Trophoblast cell (in vitro differentiated cells and primary cell): Measurements from ENCODE around the gene ALK.

Experiments
- DNase-seq, 2 donors: peaks; one replicate each; pipeline ENCODE4 v3.0.0-alpha.2; 2016
- H2AFZ ChIP-seq: 2 replicates; pipeline ENCODE4 v1.6.1; 2013; ENCODE audit warnings: low read length, moderate library complexity, mild to moderate bottlenecking; ENCODE audit not compliant: insufficient read depth, poor library complexity
- H2AK5ac ChIP-seq: 2 replicates; pipeline ENCODE4 v1.6.1; 2013; ENCODE audit warnings: mild to moderate bottlenecking, low read length
- H2BK120ac ChIP-seq: 2 replicates; pipeline ENCODE4 v1.6.1; 2013; ENCODE audit warnings: low read length, mild to moderate bottlenecking, moderate library complexity; ENCODE audit not compliant: insufficient read depth, poor library complexity
- H2BK12ac ChIP-seq: 2 replicates; pipeline ENCODE4 v1.6.1; 2013; ENCODE audit warnings: mild to moderate bottlenecking, low read length, moderate library complexity
- H2BK5ac ChIP-seq: 2 replicates; pipeline ENCODE4 v1.6.1; 2013; ENCODE audit warnings: low read length, low read depth, moderate library complexity, mild to moderate bottlenecking; ENCODE audit not compliant: poor library complexity
- H3K14ac ChIP-seq: 2 replicates; pipeline ENCODE4 v1.6.1; 2013; ENCODE audit warnings: mild to moderate bottlenecking, low read length
- H3K18ac ChIP-seq: 2 replicates; pipeline ENCODE4 v1.6.1; 2013; ENCODE audit warnings: mild to moderate bottlenecking, low read length
- H3K23ac ChIP-seq: 2 replicates; pipeline ENCODE4 v1.6.1; 2013; ENCODE audit warnings: low read length
- H3K27ac ChIP-seq: 2 replicates; pipeline ENCODE4 v1.5.1; 2013; ENCODE audit warnings: low read depth, mild to moderate bottlenecking, inconsistent platforms, low read length, moderate library complexity
- H3K27me3 ChIP-seq: 2 replicates; pipeline ENCODE4 v1.6.1; 2013; ENCODE audit warnings: inconsistent platforms, mild to moderate bottlenecking, low read length, moderate library complexity; ENCODE audit not compliant: insufficient read depth
- H3K36me3 ChIP-seq, 2 experiments: 1 replicate in 1 of 2; 2 replicates in 1 of 2; pipeline ENCODE4 v1.6.1; 2013; ENCODE audit warnings: low read length in 2 of 2, mild to moderate bottlenecking in 2 of 2, moderate library complexity in 1 of 2; ENCODE audit not compliant: insufficient read depth in 2 of 2, control insufficient read depth in 1 of 2
- H3K4ac ChIP-seq: 2 replicates; pipeline ENCODE4 v1.6.1; 2013; ENCODE audit warnings: low read depth, mild to moderate bottlenecking, low read length, moderate library complexity
- H3K4me1 ChIP-seq, 2 experiments: 1 replicate in 1 of 2; 2 replicates in 1 of 2; pipeline ENCODE4 v1.6.1; 2013; ENCODE audit warnings: low read length in 2 of 2, mild to moderate bottlenecking in 2 of 2, moderate library complexity in 1 of 2; ENCODE audit not compliant: insufficient read depth in 2 of 2, control insufficient read depth in 1 of 2
- H3K4me2 ChIP-seq: 2 replicates; pipeline ENCODE4 v1.6.1; 2013; ENCODE audit warnings: inconsistent platforms, mild to moderate bottlenecking, low read length, moderate library complexity
- H3K4me3 ChIP-seq: 2 replicates; pipeline ENCODE4 v1.5.1; 2013; ENCODE audit warnings: mild to moderate bottlenecking, low read depth, low read length, inconsistent platforms
- H3K79me1 ChIP-seq: one replicate; pipeline ENCODE4 v1.6.1; 2013; ENCODE audit warnings: low read length
- H3K79me2 ChIP-seq: 2 replicates; pipeline ENCODE4 v1.6.1; 2013; ENCODE audit warnings: low read length, mild to moderate bottlenecking; ENCODE audit not compliant: control insufficient read depth, insufficient read depth, poor library complexity
- H3K9ac ChIP-seq: 2 replicates; pipeline ENCODE4 v1.6.1; 2013; ENCODE audit warnings: mild to moderate bottlenecking, low read length
- H3K9me3 ChIP-seq: 2 replicates; pipeline ENCODE4 v1.6.1; 2013; ENCODE audit warnings: low read depth, mild to moderate bottlenecking, control low read depth, inconsistent platforms, low read length; ENCODE audit not compliant: insufficient read depth
- H4K12ac ChIP-seq: 2 replicates; pipeline ENCODE4 v1.6.1; 2013; ENCODE audit warnings: low read depth, mild to moderate bottlenecking, low read length, moderate library complexity
- H4K8ac ChIP-seq: 2 replicates; pipeline ENCODE4 v1.6.1; 2013; ENCODE audit warnings: low read depth, mild to moderate bottlenecking, low read length, moderate library complexity
- H4K91ac ChIP-seq: one replicate; pipeline ENCODE4 v1.6.1; 2013; ENCODE audit warnings: low read depth, mild to moderate bottlenecking, low read length, moderate library complexity
- WGBS: extraction: QIAGEN DNeasy Blood & Tissue Kit; methylation state at CpG from one replicate; pipeline ENCODE4 v1.1.7; 2013; ENCODE audit warnings: missing lambda C conversion rate; ENCODE audit not compliant: insufficient read length, insufficient coverage; ENCODE audit errors: extremely low coverage; 5-methylcytosine and 5-hydroxymethylcytosine counted together

Gene ALK

GRCh38 chr2:29447513-29447912 is 473.9 kb downstream of the ALK start:
- Histone ChIP-seq H2BK5ac (no peak overlapping the region), H2BK12ac (no peak overlapping the region), H3K9me3 (no peaks in the 10 kb centered on the region), H3K14ac (no peak overlapping the region), H3K27ac (no peak overlapping the region), H2AK5ac (no peak overlapping the region), H3K4ac (no peak overlapping the region), H2AFZ (no peak overlapping the region), H3K4me1 (peaks cover 2 to 3% of the 10 kb centered on the region in 2 experiments), H3K9ac (no peak overlapping the region), H3K36me3 (no peaks in the 10 kb centered on the region), H3K4me3 (no peak overlapping the region), H4K8ac (no peak overlapping the region), H3K18ac (no peak overlapping the region), H3K27me3 (no peaks in the 10 kb centered on the region), H2BK120ac (no peak overlapping the region), H4K12ac (no peak overlapping the region), H3K4me2 (no peak overlapping the region), H3K23ac (no peak overlapping the region), H4K91ac (no peak overlapping the region), H3K79me2 (no peaks in the 10 kb centered on the region), H3K79me1 (no peaks in the 10 kb centered on the region)
- DNase-seq, result no peak
- WGBS, result no CpG with 5 or more reads among the region's 4 CpGs

GRCh38 chr2:29446847-29447246 is 474.5 kb downstream of the ALK start:
- Histone ChIP-seq H3K79me1 (no peaks in the 10 kb centered on the region), H3K27ac (no peak overlapping the region), H3K23ac (no peak overlapping the region), H2BK5ac (no peak overlapping the region), H3K79me2 (no peaks in the 10 kb centered on the region), H3K18ac (no peak overlapping the region), H4K8ac (no peak overlapping the region), H3K4ac (no peak overlapping the region), H3K9me3 (no peaks in the 10 kb centered on the region), H3K9ac (no peak overlapping the region), H2BK12ac (no peak overlapping the region), H3K4me1 (peaks cover 2 to 3% of the 10 kb centered on the region in 2 experiments), H3K36me3 (no peaks in the 10 kb centered on the region), H3K4me2 (no peak overlapping the region), H4K91ac (no peak overlapping the region), H3K14ac (no peak overlapping the region), H2AFZ (no peak overlapping the region), H2AK5ac (no peak overlapping the region), H3K4me3 (no peak overlapping the region), H4K12ac (no peak overlapping the region), H3K27me3 (no peaks in the 10 kb centered on the region), H2BK120ac (no peak overlapping the region)
- WGBS, result no CpG with 5 or more reads among the region's 4 CpGs
- no peak for DNase-seq

- no peak overlapping the region for H2BK5ac ChIP-seq
- no peak overlapping the region for H3K14ac ChIP-seq
- H4K12ac ChIP-seq, result no peak overlapping the region
- DNase-seq, result no peak
- H3K9me3 ChIP-seq, result peaks cover 3% of the 10 kb centered on the region
- no peak overlapping the region for H2AFZ ChIP-seq
- H3K9ac ChIP-seq, result no peak overlapping the region
- H3K4me1 ChIP-seq, result peaks cover 2 to 3% of the 10 kb centered on the region in 2 experiments
- H3K4me2 ChIP-seq, result no peak overlapping the region
- H4K8ac ChIP-seq, result no peak overlapping the region
- no peaks in the 10 kb centered on the region for H3K79me2 ChIP-seq
- no peak overlapping the region for H2AK5ac ChIP-seq
- H3K18ac ChIP-seq, result no peak overlapping the region
- H3K4me3 ChIP-seq, result no peak overlapping the region
- no peak overlapping the region for H3K23ac ChIP-seq
- H3K79me1 ChIP-seq, result no peaks in the 10 kb centered on the region
- H3K27ac ChIP-seq, result no peak overlapping the region
- WGBS, result no CpG with 5 or more reads among the region's 3 CpGs
- no peak overlapping the region for H2BK12ac ChIP-seq
- H3K36me3 ChIP-seq, result no peaks in the 10 kb centered on the region
- H3K4ac ChIP-seq, result no peak overlapping the region
- no peak overlapping the region for H2BK120ac ChIP-seq
- no peak overlapping the region for H4K91ac ChIP-seq
- H3K27me3 ChIP-seq, result no peaks in the 10 kb centered on the region
Measured at GRCh38 chr2:29444150-29444549, 477.2 kb downstream of the ALK start.

DNA sequence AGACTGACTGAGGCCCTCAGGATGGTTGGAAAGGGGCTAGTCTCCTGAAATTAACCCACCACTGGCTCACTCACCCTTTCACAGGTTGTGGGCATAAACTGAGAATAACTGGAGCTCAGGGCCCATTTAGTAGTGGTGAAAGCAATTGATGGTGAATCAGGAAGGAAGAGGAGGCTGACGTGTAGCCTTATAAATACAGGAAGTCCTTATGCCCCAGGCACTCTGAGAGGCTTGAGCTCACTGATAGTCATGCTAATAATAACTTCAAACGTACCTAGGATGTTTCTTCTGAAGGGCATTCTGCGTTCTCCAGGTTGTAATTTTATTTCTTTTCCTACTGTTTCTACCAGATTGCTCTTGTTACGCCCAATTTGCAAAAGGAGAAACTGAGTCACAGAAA is 477.8 kb downstream of the ALK start:
- WGBS, result no CpG with 5 or more reads among the region's 4 CpGs
- Histone ChIP-seq H3K14ac (no peak overlapping the region), H3K4me1 (peaks cover 2 to 3% of the 10 kb centered on the region in 2 experiments)

More for the DNA sequence above, 477.8 kb downstream of the ALK start:
- Histone ChIP-seq H2AK5ac (no peak overlapping the region), H4K91ac (no peak overlapping the region), H3K23ac (no peak overlapping the region), H4K8ac (no peak overlapping the region), H3K79me1 (no peaks in the 10 kb centered on the region), H3K4me2 (no peak overlapping the region), H2BK12ac (no peak overlapping the region), H3K4me3 (no peak overlapping the region), H2BK120ac (no peak overlapping the region), H3K27ac (no peak overlapping the region), H3K9me3 (peaks cover 3% of the 10 kb centered on the region), H3K27me3 (no peaks in the 10 kb centered on the region), H4K12ac (no peak overlapping the region), H2BK5ac (no peak overlapping the region), H3K36me3 (no peaks in the 10 kb centered on the region), H3K4ac (no peak overlapping the region), H3K9ac (no peak overlapping the region), H2AFZ (no peak overlapping the region), H3K18ac (no peak overlapping the region), H3K79me2 (no peaks in the 10 kb centered on the region)
- peak; percentile 21 to 54 for DNase-seq
